HEK293T (cell line): ENCODE results near the gene GPRC5C.

Source experiments
- HDGF ChIP-seq: fragments of 450-650 bp; IDR thresholded peaks from 2 replicates; pipeline ENCODE4 v1.6.1; 2017; ENCODE audit warnings: antibody characterized with exemption, borderline replicate concordance
- LEF1 ChIP-seq: fragments of 450-650 bp; IDR thresholded peaks from 2 replicates; pipeline ENCODE4 v1.6.1; 2017; ENCODE audit warnings: mild to moderate bottlenecking, borderline replicate concordance
- NFRKB ChIP-seq: fragments of 450-650 bp; IDR thresholded peaks from 2 replicates; pipeline ENCODE4 v1.6.1; 2016; ENCODE audit warnings: mild to moderate bottlenecking, moderate library complexity

- no peak for TF ChIP-seq NFRKB
- no peak for TF ChIP-seq HDGF
- no peak for TF ChIP-seq LEF1
Observed at GRCh38 chr17:74460996-74461395, 29.1 kb downstream of the GPRC5C start.
